ENCODE data around the gene FBLN2.
A peak's percentile ranks its signal among the peaks of the same experiment; 100 is the strongest.

Gene FBLN2

DNA sequence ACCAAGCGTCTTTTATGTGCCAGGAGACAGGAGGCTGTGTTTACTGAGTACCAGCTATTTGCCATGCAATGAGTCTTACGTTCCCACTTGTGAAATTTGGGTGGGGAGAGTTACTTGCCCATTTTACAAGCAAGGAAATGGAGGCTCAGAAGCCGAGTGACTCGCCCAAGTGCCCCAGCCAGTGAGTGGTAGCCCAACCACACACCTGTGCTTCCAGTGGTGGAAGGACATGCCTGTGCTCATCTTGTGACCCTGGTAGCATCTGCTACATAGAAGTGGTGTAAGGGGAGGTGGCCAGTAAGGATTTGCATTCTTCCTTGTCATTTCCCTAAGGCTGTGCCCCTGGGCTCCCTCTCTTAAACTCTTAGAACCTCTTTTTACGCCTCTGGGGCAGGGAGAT lies 49.3 kb downstream of the FBLN2 start:
- Histone ChIP-seq H3K27ac (no peak overlapping the region), H3K4me3 (ENCODE audit: low read depth, low read length) (no peak overlapping the region), H3K36me3 (replicated peaks) (no peaks in the 10 kb centered on the region), H3K27me3 (replicated peaks) (no peaks in the 10 kb centered on the region)
- DNase-seq, result no peak
- in situ Hi-C loops (cut with HindIII; ENCODE audit: low pct_ligation_motif_present, low sequenced_read_pairs), result no loop called here
- TF ChIP-seq CTCF (IDR thresholded peaks at IDR 0.05; ENCODE audit: low read depth, low read length, missing control alignments), result no peak

- Histone ChIP-seq H3K27ac (no peak overlapping the region), H3K4me3 (ENCODE audit: low read depth, low read length) (no peak overlapping the region), H3K36me3 (replicated peaks) (no peaks in the 10 kb centered on the region), H3K27me3 (replicated peaks) (no peaks in the 10 kb centered on the region)
- DNase-seq, result peak; percentile 31
- no peak for TF ChIP-seq CTCF (IDR thresholded peaks at IDR 0.05; ENCODE audit: low read depth, low read length, missing control alignments)
- in situ Hi-C loops (cut with HindIII; ENCODE audit: low pct_ligation_motif_present, low sequenced_read_pairs), result no loop called here
These were observed 50.3 kb downstream of the FBLN2 start for GRCh38 chr3:13598926-13599886.

- Histone ChIP-seq H3K27me3 (replicated peaks) (no peaks in the 10 kb centered on the region), H3K27ac (no peak overlapping the region), H3K4me3 (ENCODE audit: low read depth, low read length) (no peak overlapping the region), H3K36me3 (replicated peaks) (no peaks in the 10 kb centered on the region)
- no peak for TF ChIP-seq CTCF (IDR thresholded peaks at IDR 0.05; ENCODE audit: low read depth, low read length, missing control alignments)
- DNase-seq, result no peak
- in situ Hi-C loops (cut with HindIII; ENCODE audit: low pct_ligation_motif_present, low sequenced_read_pairs), result no loop called here
These were observed 51.0 kb downstream of the FBLN2 start for GRCh38 chr3:13599887-13600450.

DNA sequence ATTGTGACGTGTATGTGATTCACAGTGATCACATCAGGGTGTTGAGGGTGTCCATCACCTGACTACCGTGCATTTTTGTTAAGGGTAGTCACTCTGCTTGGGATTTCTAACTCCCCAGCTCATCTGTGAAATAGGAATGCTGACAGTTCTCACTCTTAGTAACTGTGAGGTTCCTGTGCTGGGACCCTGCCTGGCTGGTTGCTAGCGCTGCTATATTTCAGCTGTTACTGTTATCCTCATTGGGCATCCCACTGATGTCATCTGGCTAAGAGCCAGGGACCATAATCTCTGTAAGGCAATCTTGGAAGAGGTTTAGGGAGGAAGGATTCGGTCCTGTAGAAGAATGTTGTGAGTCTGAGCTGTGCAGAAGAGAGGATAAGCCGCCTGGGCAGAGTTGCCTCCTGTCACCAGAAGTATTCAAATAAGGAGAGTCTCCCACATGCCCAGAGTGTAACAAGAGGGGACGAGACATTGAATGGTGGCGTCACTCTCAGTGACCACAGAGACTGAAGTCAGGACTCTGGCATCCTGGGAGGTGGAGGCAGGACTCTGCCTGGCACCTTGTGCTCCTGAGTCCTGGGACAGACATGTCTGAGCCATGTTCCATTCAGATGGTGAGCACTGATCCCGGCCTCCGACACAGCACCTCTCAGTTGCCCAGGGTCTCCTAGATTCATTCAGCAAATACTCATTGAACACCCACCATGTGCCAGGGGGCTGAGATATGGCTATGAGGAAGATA lies 52.2 kb downstream of the FBLN2 start:
- DNase-seq, result peak; percentile 83
- in situ Hi-C loops (cut with HindIII; ENCODE audit: low pct_ligation_motif_present, low sequenced_read_pairs), result no loop called here

GRCh38 chr3:13601692-13602080 lies 52.8 kb downstream of the FBLN2 start:
- no peak for DNase-seq
- no peak overlapping the region for H3K27ac ChIP-seq
- H3K4me3 ChIP-seq (ENCODE audit: low read depth, low read length), result no peak overlapping the region
- no peak for TF ChIP-seq CTCF (IDR thresholded peaks at IDR 0.05; ENCODE audit: low read depth, low read length, missing control alignments)
- H3K36me3 ChIP-seq (replicated peaks), result no peaks in the 10 kb centered on the region
- no peaks in the 10 kb centered on the region for H3K27me3 ChIP-seq (replicated peaks)
- in situ Hi-C loops (cut with HindIII; ENCODE audit: low pct_ligation_motif_present, low sequenced_read_pairs), result no loop called here

More for the DNA sequence above, 52.2 kb downstream of the FBLN2 start:
- Histone ChIP-seq H3K27me3 (replicated peaks) (no peaks in the 10 kb centered on the region), H3K27ac (no peak overlapping the region), H3K4me3 (ENCODE audit: low read depth, low read length) (no peak overlapping the region), H3K36me3 (replicated peaks) (no peaks in the 10 kb centered on the region)
- no peak for TF ChIP-seq CTCF (IDR thresholded peaks at IDR 0.05; ENCODE audit: low read depth, low read length, missing control alignments)

All from brain microvascular endothelial cell (primary cell).